Dermis microvascular lymphatic vessel endothelial cell (primary cell): ENCODE measurements around the gene DIS3L. TPM values are rescaled to one million over a fixed set of nuclear protein-coding genes. Genes with fewer than 3 reads are reported as not detected.

Source experiments
- total RNA-seq: library from RNA; depleted of rRNA; stranded (reverse); fragments of >200 nt; gene quantifications from 2 replicates; pipeline ENCODE4 v1.2.1, GENCODE V29; 2014

DIS3L gene
- total RNA-seq, 1 donor from 2014 or later = 17.5 TPM

Other genes starting within 250 kb of the DIS3L start
- gene MEGF11, start 39.8 kb upstream of the DIS3L start, total RNA-seq = not detected in 2 replicates
- 3.7 and 7.1 TPM in 2 replicates for gene TIPIN, start 63.1 kb downstream of the DIS3L start, total RNA-seq
- gene MAP2K1, start 93.3 kb downstream of the DIS3L start, total RNA-seq = 29.8 and 33.3 TPM in 2 replicates
- 15.5 and 16.7 TPM in 2 replicates for gene SNAPC5, start 204.2 kb downstream of the DIS3L start, total RNA-seq
- 1,501 and 2,634 TPM in 2 replicates for gene RPL4, start 211.3 kb downstream of the DIS3L start, total RNA-seq
- gene ZWILCH, start 211.8 kb downstream of the DIS3L start, total RNA-seq = 9.1 and 13.4 TPM in 2 replicates